Measurements from ENCODE around the gene RASSF3. TPM values are rescaled to one million over a fixed set of nuclear protein-coding genes. Genes with fewer than 3 reads are reported as not detected.

RASSF3 gene
- total RNA-seq, 1 donor from 2014 or later, result 74.4 TPM

Other genes with a start within 250 kb of the RASSF3 start
- gene C12orf56, start 219.7 kb upstream of the RASSF3 start, total RNA-seq, result 0.29 and 0.51 TPM in 2 replicates
- 117 and 123 TPM in 2 replicates for gene XPOT, start 206.1 kb upstream of the RASSF3 start, total RNA-seq
- 37.5 and 40.5 TPM in 2 replicates for gene TBK1, start 158.4 kb upstream of the RASSF3 start, total RNA-seq
- gene GNS, start 148.9 kb downstream of the RASSF3 start, total RNA-seq, result 31.1 and 33.4 TPM in 2 replicates
- gene TBC1D30, start 214.2 kb downstream of the RASSF3 start, total RNA-seq, result 0.02 and 0.15 TPM in 2 replicates